Measurements from ENCODE around the gene GGA3.

DNA sequence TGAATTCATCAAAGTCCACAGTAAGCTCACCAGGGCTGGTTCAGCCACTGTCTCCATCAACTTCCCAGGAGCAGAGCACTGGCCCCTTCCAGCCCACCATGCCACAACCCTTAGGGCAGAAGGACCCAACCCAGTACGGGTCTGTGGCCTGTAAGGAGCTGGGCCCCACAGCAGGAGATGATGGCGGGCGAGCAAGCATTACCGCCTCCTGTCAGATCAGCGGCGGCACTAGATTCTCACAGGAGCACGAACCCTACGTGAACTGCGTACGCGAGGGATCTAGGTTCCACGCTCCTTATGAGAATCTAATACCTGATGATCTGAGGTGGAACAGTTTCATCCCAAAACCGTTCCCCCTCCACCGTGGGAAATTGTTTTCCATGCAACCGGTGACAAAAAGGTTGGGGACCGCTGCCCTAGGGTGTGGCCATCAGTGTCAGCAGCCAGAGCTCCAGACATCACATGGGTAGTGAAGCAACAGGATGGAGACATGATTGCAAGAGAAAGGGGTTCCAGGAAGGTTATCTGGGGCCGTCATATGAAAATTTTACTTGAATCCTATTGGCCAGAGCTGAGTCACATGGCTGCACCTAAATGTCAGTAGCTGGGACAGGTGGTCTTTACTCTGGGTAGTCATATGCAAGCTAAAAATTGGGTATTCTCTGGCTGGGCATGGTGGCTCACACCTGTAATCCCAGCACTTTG lies 40.2 kb upstream of the GGA3 start:
- TF ChIP-seq POLR2A (IDR thresholded peaks at IDR 0.05; ENCODE audit: extremely low read depth, insufficient read length) (no peak), MAX (IDR thresholded peaks at IDR 0.05; ENCODE audit: low read depth, low read length) (no peak), MYC (IDR thresholded peaks at IDR 0.05; ENCODE audit: low read depth, low read length) (no peak)
- TF ChIP-seq, protein P1, sequence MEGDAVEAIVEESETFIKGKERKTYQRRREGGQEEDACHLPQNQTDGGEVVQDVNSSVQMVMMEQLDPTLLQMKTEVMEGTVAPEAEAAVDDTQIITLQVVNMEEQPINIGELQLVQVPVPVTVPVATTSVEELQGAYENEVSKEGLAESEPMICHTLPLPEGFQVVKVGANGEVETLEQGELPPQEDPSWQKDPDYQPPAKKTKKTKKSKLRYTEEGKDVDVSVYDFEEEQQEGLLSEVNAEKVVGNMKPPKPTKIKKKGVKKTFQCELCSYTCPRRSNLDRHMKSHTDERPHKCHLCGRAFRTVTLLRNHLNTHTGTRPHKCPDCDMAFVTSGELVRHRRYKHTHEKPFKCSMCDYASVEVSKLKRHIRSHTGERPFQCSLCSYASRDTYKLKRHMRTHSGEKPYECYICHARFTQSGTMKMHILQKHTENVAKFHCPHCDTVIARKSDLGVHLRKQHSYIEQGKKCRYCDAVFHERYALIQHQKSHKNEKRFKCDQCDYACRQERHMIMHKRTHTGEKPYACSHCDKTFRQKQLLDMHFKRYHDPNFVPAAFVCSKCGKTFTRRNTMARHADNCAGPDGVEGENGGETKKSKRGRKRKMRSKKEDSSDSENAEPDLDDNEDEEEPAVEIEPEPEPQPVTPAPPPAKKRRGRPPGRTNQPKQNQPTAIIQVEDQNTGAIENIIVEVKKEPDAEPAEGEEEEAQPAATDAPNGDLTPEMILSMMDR (IDR thresholded peaks at IDR 0.05; ENCODE audit: low read depth, low read length): no peak

All from NB4 (cell line).